Measurements from ENCODE around the gene TCF4.

Gene TCF4

GRCh38 chr18:55374741-55375140 is 213.3 kb downstream of the TCF4 start:
- DNase-seq, result no peak

GRCh38 chr18:55372209-55372608 is 215.8 kb downstream of the TCF4 start:
- DNase-seq, result no peak

GRCh38 chr18:55370936-55371335 is 217.1 kb downstream of the TCF4 start:
- no peak for DNase-seq

- no peak for DNase-seq
These were observed 218.6 kb downstream of the TCF4 start for GRCh38 chr18:55369346-55369745.

- DNase-seq, result no peak
These were observed 222.7 kb downstream of the TCF4 start for GRCh38 chr18:55365342-55365741.

- no peak for DNase-seq
These were observed 225.7 kb downstream of the TCF4 start for GRCh38 chr18:55362303-55362702.

- DNase-seq, result no peak
These were observed 226.3 kb downstream of the TCF4 start for GRCh38 chr18:55361492-55362250.

- DNase-seq, result no peak
These were observed 227.9 kb downstream of the TCF4 start for GRCh38 chr18:55360061-55360460.

- no peak for DNase-seq
These were observed 231.2 kb downstream of the TCF4 start for GRCh38 chr18:55356815-55357214.

GRCh38 chr18:55355223-55355622 is 232.8 kb downstream of the TCF4 start:
- DNase-seq, result no peak

- no peak for DNase-seq
These were observed 233.2 kb downstream of the TCF4 start for GRCh38 chr18:55354795-55355194.

GRCh38 chr18:55353806-55354205 is 234.2 kb downstream of the TCF4 start:
- DNase-seq, result no peak

- no peak for DNase-seq
These were observed 234.6 kb downstream of the TCF4 start for GRCh38 chr18:55353391-55353790.

- no peak for DNase-seq
These were observed 235.8 kb downstream of the TCF4 start for GRCh38 chr18:55351980-55352714.

GRCh38 chr18:55351241-55351691 is 236.7 kb downstream of the TCF4 start:
- DNase-seq, result no peak

- DNase-seq, result no peak
These were observed 238.3 kb downstream of the TCF4 start for GRCh38 chr18:55349685-55350084.

GRCh38 chr18:55346961-55347740 is 240.8 kb downstream of the TCF4 start:
- DNase-seq, result no peak

GRCh38 chr18:55346387-55346786 is 241.6 kb downstream of the TCF4 start:
- no peak for DNase-seq

- no peak for DNase-seq
These were observed 242.7 kb downstream of the TCF4 start for GRCh38 chr18:55345103-55345950.

- DNase-seq, result no peak
These were observed 244.5 kb downstream of the TCF4 start for GRCh38 chr18:55343396-55344073.

GRCh38 chr18:55340998-55341397 is 247.0 kb downstream of the TCF4 start:
- no peak for DNase-seq

GRCh38 chr18:55339990-55340389 is 248.0 kb downstream of the TCF4 start:
- no peak for DNase-seq

Measured in NCI-H2029 (cell line).